IPS-NIHi7 (cell line): ENCODE measurements around the gene B4GALT4.
A peak's percentile ranks its signal among the peaks of the same experiment; 100 is the strongest.
"Not testable (repeated sequence)": the region's sequence is repeated elsewhere in the genome, so short reads cannot be mapped to it uniquely, and the experiment has no call there.

ENCODE experiments used
- DNase-seq: peaks from one replicate; pipeline ENCODE4 v3.0.0; 2012; ENCODE audit warnings: mixed read lengths; ENCODE audit errors: extremely low spot score

Gene B4GALT4

GRCh38 chr3:119205209-119205608, 35.5 kb downstream of the B4GALT4 start:
- no peak for DNase-seq

- DNase-seq = no peak
Measured at GRCh38 chr3:119195911-119196310, 44.8 kb downstream of the B4GALT4 start.

- no peak for DNase-seq
Measured at GRCh38 chr3:119195151-119195476, 45.6 kb downstream of the B4GALT4 start.

GRCh38 chr3:119194237-119195150, 46.2 kb downstream of the B4GALT4 start:
- no peak for DNase-seq

DNA sequence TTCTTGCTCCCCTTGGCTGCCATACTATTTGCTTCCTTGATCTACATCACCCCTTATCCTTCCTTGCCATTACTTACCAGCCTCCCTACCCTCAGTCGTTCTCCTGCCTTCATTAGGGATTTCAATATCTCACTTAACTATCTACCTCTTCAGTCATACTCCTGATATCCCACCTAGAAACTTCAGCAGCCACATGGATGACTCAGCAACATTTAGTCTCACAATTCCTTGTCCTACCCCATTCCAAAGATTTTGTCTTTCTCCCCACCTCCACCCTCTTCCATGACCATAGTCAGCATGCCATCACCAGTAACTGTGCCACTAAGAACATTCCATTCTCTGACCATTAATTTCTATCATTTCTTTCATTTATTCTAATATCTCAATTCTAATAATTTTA, 48.9 kb downstream of the B4GALT4 start:
- no peak for DNase-seq

DNA sequence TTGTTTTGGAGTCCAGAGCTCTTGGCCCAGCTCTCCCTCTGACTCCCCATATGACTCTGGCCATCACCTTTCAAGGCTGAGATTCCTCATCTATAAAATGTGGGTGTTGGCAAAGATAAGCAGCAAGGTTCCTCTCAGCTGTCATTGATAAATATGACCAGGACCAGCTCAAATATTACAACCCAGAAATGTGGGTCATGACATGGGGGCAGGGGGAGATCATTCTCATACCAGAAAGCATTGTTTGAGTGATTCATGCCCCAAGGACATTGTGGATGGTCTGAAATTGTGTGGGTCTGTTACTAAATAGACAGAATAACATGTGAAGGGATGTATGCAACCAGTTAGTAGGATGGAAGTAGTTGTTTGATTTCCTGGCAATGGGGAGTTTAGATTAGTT, 53.4 kb downstream of the B4GALT4 start:
- no peak for DNase-seq

DNA sequence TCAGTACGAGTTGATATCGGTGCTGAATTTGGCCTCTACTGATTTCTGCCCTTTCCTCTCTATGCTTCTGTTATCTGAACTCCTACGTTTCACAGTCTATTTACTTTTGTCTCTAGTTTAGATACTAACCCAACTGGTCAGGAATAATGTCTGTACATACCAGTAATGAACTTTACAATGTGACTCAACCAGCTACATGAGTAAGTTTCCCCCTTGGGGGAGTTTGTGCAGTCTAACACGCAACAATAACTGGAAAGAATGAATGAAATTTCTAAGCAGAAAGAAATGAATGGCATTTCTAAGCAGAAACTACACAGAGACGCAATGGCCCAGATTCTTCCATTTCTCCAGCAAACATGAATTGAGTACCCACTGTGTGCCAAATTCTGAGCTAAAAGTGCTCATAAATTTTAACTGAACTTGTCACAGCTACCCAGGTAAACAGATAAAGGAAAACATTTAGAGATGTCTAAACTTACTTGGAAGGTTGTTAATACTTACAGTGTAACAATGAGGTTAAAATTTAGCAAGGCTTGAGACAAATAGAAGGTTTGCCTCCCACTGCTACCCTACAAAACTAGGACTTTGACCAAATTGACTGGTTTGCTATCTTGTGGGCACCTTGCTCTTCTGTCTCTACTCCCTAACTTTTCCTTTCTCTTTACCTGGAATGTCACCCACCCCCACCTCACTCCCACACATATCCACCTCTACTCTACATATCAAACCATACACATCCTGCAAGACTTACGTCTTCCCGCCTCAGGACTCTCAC, 55.7 kb downstream of the B4GALT4 start:
- no peak for DNase-seq

DNA sequence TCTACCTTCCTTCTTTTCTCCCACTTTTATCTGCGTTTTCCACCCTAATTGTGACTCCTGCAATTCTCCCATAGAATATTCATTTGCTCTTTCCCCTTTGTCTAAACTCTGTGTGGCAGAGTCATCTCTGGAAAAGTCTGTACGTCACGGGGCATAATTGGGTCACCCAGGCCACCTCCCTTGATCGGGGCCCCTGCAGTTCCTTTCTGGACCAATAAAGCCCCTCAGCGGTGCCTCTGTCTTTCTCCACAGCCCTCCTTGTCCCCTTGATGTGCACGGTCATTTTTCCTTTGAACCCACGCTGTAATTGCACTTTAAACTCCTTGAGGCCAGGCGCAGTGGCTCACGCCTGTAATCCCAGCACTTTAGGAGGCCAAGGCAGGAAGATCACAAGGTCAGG, 56.6 kb downstream of the B4GALT4 start:
- no peak for DNase-seq

GRCh38 chr3:119181765-119182164, 58.9 kb downstream of the B4GALT4 start:
- no peak for DNase-seq

- no peak for DNase-seq
Measured at GRCh38 chr3:119177321-119177720, 63.4 kb downstream of the B4GALT4 start.

DNA sequence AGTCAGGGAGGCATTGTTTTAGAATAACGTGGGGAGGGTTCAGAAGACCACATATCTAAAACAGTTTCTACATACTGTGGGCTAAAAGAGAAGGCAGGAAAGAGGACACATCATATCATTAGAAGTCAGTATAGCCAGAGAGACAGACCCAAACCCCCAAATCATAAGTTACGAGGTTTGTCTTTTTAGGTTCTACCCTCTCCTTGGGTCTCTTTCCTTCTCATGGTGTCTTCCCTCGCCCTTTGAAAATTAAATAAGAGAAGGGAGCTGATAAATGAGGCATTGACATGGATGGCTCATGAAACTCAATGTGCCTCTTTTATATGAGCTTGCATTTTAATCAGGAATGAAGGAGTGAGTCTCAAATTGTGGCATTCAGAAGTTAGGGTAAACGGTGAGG, 63.9 kb downstream of the B4GALT4 start:
- DNase-seq = no peak

DNA sequence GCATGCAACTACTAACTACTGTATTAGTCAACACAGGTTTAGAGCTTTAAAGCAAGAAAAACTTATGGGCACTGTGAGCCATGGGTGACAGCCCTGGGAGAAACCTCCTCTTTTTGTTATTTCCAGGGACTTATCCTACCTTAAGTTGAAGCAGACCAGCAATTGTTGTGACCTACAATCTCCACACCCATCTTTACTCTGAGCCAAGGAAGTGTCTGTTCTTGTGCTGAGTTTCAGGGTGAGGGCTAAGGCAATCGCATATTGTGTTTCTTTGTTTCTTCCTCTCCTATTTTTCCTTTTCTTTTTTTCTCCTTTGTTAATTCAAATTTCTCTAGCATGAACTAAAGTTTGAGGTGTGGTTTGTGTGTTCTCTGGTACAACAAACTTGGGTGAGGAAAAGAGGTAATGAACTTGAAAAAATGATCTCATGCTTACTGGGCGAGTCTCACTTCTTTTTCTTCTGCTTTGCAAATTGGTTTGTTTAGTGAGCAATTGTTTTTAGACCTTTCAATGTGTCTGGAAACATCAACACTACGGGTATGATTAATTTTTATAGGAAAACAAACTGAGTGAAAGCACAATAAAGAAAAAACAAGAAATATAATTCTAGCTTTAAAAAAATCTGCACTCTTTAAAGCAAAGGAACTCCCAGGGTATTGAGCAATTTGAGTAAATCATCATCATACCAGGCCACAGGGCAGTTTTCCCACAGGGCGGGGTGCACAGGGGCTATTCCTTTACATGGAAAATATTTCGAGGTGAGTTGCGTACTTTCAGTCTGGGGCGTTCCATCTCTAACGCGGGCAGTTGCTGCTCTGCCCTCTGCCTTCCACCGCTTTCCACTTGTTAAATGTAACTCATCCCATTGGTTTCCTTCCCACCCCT, 64.6 kb downstream of the B4GALT4 start:
- DNase-seq = no peak

GRCh38 chr3:119173325-119173724, 67.4 kb downstream of the B4GALT4 start, which contains the start of gene UPK1B:
Gene UPK1B (plus strand): TSS chr3:119173598. CDS start chr3:119186742, 13,144 bp downstream.
- peak; percentile 82 for DNase-seq

- DNase-seq = no peak
Measured at GRCh38 chr3:119170821-119171220, 69.9 kb downstream of the B4GALT4 start.

- not testable (repeated sequence) for DNase-seq
Measured at GRCh38 chr3:119164745-119165144, 75.9 kb downstream of the B4GALT4 start.
